ENCODE measurements around the gene CEACAM3.

DNA sequence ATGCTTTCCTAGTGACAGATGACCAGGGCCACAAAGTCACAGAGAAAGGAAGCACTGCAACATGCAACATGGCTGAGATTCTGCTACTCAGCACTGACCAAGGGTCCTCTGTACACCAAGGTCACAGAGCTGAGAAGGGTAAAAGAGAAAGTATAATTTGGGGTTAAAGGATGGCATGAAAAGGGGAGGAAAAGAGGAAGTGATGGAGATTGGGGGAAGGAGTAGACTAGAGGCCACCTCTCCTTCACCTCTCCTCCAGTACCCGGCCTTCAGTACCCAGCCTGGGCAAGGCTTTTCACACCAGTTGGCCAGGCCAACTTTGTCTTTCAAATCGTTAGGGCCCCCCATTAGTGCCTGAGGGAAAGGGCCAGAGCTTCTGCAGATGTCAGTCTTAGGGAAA, 57.4 kb downstream of the CEACAM3 start:
- TF ChIP-seq TAF1 (conservative IDR thresholded peaks at IDR 0.05) (no peak), RXRA (IDR thresholded peaks at IDR 0.05) (no peak), JUND (IDR thresholded peaks at IDR 0.05) (no peak)
- TF ChIP-seq, protein P1, sequence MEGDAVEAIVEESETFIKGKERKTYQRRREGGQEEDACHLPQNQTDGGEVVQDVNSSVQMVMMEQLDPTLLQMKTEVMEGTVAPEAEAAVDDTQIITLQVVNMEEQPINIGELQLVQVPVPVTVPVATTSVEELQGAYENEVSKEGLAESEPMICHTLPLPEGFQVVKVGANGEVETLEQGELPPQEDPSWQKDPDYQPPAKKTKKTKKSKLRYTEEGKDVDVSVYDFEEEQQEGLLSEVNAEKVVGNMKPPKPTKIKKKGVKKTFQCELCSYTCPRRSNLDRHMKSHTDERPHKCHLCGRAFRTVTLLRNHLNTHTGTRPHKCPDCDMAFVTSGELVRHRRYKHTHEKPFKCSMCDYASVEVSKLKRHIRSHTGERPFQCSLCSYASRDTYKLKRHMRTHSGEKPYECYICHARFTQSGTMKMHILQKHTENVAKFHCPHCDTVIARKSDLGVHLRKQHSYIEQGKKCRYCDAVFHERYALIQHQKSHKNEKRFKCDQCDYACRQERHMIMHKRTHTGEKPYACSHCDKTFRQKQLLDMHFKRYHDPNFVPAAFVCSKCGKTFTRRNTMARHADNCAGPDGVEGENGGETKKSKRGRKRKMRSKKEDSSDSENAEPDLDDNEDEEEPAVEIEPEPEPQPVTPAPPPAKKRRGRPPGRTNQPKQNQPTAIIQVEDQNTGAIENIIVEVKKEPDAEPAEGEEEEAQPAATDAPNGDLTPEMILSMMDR (IDR thresholded peaks at IDR 0.05; ENCODE audit: low read depth, low read length, missing input control), result no peak
- TF ChIP-seq, protein P2, sequence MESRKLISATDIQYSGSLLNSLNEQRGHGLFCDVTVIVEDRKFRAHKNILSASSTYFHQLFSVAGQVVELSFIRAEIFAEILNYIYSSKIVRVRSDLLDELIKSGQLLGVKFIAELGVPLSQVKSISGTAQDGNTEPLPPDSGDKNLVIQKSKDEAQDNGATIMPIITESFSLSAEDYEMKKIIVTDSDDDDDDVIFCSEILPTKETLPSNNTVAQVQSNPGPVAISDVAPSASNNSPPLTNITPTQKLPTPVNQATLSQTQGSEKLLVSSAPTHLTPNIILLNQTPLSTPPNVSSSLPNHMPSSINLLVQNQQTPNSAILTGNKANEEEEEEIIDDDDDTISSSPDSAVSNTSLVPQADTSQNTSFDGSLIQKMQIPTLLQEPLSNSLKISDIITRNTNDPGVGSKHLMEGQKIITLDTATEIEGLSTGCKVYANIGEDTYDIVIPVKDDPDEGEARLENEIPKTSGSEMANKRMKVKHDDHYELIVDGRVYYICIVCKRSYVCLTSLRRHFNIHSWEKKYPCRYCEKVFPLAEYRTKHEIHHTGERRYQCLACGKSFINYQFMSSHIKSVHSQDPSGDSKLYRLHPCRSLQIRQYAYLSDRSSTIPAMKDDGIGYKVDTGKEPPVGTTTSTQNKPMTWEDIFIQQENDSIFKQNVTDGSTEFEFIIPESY (IDR thresholded peaks at IDR 0.05), result no peak

Measured in liver (tissue), 3 donors.